Measurements from ENCODE around the gene LCE3D.

- TF ChIP-seq FOS (IDR thresholded peaks at IDR 0.05; ENCODE audit: low read depth, low read length) (no peak), CTCF (conservative IDR thresholded peaks at IDR 0.05; ENCODE audit: low read depth, low read length) (no peak), POLR2A (IDR thresholded peaks at IDR 0.05; ENCODE audit: low read depth, low read length) (no peak), SMC3 (IDR thresholded peaks at IDR 0.05; ENCODE audit: low read depth, low read length) (no peak), RAD21 (IDR thresholded peaks at IDR 0.05; ENCODE audit: low read length) (no peak), CEBPB (IDR thresholded peaks at IDR 0.05; ENCODE audit: low read depth, low read length) (no peak)
- TF ChIP-seq, protein P1, sequence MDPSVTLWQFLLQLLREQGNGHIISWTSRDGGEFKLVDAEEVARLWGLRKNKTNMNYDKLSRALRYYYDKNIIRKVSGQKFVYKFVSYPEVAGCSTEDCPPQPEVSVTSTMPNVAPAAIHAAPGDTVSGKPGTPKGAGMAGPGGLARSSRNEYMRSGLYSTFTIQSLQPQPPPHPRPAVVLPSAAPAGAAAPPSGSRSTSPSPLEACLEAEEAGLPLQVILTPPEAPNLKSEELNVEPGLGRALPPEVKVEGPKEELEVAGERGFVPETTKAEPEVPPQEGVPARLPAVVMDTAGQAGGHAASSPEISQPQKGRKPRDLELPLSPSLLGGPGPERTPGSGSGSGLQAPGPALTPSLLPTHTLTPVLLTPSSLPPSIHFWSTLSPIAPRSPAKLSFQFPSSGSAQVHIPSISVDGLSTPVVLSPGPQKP (IDR thresholded peaks at IDR 0.05; ENCODE audit: borderline replicate concordance, low read depth, low read length) = no peak
These were observed 46.4 kb upstream of the LCE3D start for GRCh38 chr1:152626744-152627143.
